HG03066 (cell line): Measurements from ENCODE around the gene CTAGE6.
"Not testable (repeated sequence)": the region's sequence is repeated elsewhere in the genome, so short reads cannot be mapped to it uniquely, and the experiment has no call there.

Source experiments
- ATAC-seq: cut with Tn5 transposase; IDR thresholded peaks from one replicate; pipeline ENCODE4 v1.9.1; 2021; ENCODE audit warnings: low read depth; ENCODE audit not compliant: unreplicated experiment

Gene CTAGE6

GRCh38 chr7:143715543-143716193 lies 41.8 kb downstream of the CTAGE6 start:
- ATAC-seq = not testable (repeated sequence)

GRCh38 chr7:143714581-143715454 lies 42.7 kb downstream of the CTAGE6 start:
- not testable (repeated sequence) for ATAC-seq

- ATAC-seq = not testable (repeated sequence)
These were observed 45.1 kb downstream of the CTAGE6 start for GRCh38 chr7:143712381-143712780.

GRCh38 chr7:143711727-143712324 lies 45.7 kb downstream of the CTAGE6 start:
- ATAC-seq = not testable (repeated sequence)

GRCh38 chr7:143709895-143710294 lies 47.6 kb downstream of the CTAGE6 start:
- ATAC-seq = not testable (repeated sequence)
